ENCODE data around the gene DNAH2.
"Not testable (repeated sequence)": the region's sequence is repeated elsewhere in the genome, so short reads cannot be mapped to it uniquely, and the experiment has no call there.

Gene DNAH2

GRCh38 chr17:7786866-7787265, 69.3 kb downstream of the DNAH2 start:
- DNase-seq: no peak

- DNase-seq: no peak
Measured at GRCh38 chr17:7789131-7789530, 71.6 kb downstream of the DNAH2 start.

- DNase-seq: no peak
Measured at GRCh38 chr17:7790150-7790549, 72.6 kb downstream of the DNAH2 start.

GRCh38 chr17:7792611-7793010, 75.1 kb downstream of the DNAH2 start:
- no peak for DNase-seq

GRCh38 chr17:7794075-7794663, 76.6 kb downstream of the DNAH2 start:
- DNase-seq: no peak

GRCh38 chr17:7797976-7798375, 80.4 kb downstream of the DNAH2 start:
- DNase-seq: no peak

GRCh38 chr17:7798839-7799238, 81.3 kb downstream of the DNAH2 start:
- no peak for DNase-seq

- DNase-seq: peak; percentile 8
Measured at GRCh38 chr17:7803981-7804380, 86.4 kb downstream of the DNAH2 start.

- no peak for DNase-seq
Measured at GRCh38 chr17:7806587-7806986, 89.0 kb downstream of the DNAH2 start.

GRCh38 chr17:7807206-7807605, 89.7 kb downstream of the DNAH2 start:
- no peak for DNase-seq

GRCh38 chr17:7809086-7809790, 91.7 kb downstream of the DNAH2 start:
- no peak for DNase-seq

- DNase-seq: not testable (repeated sequence)
Measured at GRCh38 chr17:7809791-7810343, 92.3 kb downstream of the DNAH2 start.

- DNase-seq: no peak
Measured at GRCh38 chr17:7811251-7811650, 93.7 kb downstream of the DNAH2 start.

GRCh38 chr17:7814969-7815368, 97.4 kb downstream of the DNAH2 start:
- DNase-seq: no peak

GRCh38 chr17:7816926-7817642, 99.5 kb downstream of the DNAH2 start:
- no peak for DNase-seq

GRCh38 chr17:7817643-7817964, 100.1 kb downstream of the DNAH2 start:
- DNase-seq: no peak

GRCh38 chr17:7818026-7818425, 100.5 kb downstream of the DNAH2 start:
- DNase-seq: no peak

GRCh38 chr17:7818746-7819645, 101.5 kb downstream of the DNAH2 start:
- no peak for DNase-seq

GRCh38 chr17:7820231-7820630, 102.7 kb downstream of the DNAH2 start:
- DNase-seq: no peak

- DNase-seq: no peak
Measured at GRCh38 chr17:7822126-7822525, 104.6 kb downstream of the DNAH2 start.

- no peak for DNase-seq
Measured at GRCh38 chr17:7823581-7824001, 106.0 kb downstream of the DNAH2 start.

GRCh38 chr17:7824021-7824924, 106.7 kb downstream of the DNAH2 start:
- DNase-seq: no peak
